ENCODE results near the gene TTC7B.

Gene TTC7B

DNA sequence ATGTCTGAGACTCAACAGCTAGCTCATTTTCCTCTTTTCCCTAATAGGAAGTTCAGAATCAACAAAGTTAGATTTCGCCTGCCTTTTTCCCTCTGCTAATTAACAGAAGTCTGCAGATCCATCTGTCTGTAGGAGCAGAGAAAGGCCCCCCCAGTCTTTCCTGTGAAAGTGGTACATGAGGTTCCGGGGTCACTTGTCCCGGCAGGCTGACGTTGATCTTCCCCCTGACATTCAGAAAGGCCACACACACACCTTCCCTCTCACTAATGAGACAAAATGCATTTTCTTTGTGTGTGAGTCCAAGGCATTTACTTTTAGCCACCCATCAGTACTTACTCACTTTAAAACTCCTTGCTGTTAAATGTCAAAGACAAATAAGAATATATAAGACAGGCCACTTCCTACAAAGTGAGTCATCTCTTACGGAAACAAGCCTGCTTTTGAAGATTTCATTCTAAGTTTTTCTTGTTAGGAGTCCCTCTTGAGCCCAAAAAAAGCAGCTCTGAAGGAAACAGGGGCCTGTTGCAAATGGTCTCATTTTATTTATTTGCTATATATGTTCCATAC lies 138.7 kb downstream of the TTC7B start:
- TF ChIP-seq TAF1 (IDR thresholded peaks at IDR 0.05; ENCODE audit: low read depth): no peak
- TF ChIP-seq MAX (IDR thresholded peaks at IDR 0.05): no peak
- TF ChIP-seq NFIC (IDR thresholded peaks at IDR 0.05): no peak
- no peak for TF ChIP-seq EP300 (IDR thresholded peaks at IDR 0.05; ENCODE audit: borderline replicate concordance)

DNA sequence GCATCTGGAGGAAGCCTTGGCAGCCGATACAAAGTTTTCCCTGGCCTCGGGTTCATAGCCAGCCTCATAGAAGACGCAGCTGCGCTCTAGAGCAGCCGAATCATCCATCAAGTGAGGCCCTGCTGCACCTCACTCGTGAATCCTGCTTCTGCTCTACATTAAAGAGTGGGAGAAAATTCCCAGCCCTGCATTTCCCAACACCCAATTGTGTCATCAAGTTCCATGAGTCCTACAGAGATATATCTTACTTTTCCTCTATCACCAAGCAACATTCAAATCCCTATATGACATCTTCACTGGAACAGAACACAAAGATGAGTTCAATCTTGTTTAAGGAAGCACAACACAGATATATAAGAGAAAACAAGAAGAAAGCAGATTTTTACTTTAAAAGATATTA lies 139.3 kb downstream of the TTC7B start:
- TF ChIP-seq TCF12 (IDR thresholded peaks at IDR 0.05; ENCODE audit: low read depth) (no peak), TEAD4 (IDR thresholded peaks at IDR 0.05) (no peak), MAX (IDR thresholded peaks at IDR 0.05) (no peak), CEBPB (IDR thresholded peaks at IDR 0.05) (no peak), NFIC (IDR thresholded peaks at IDR 0.05) (no peak), CREB1 (IDR thresholded peaks at IDR 0.05; ENCODE audit: low read depth) (no peak), REST (IDR thresholded peaks at IDR 0.05; ENCODE audit: low read depth) (no peak), YY1 (IDR thresholded peaks at IDR 0.05; ENCODE audit: low read depth) (no peak), TAF1 (IDR thresholded peaks at IDR 0.05; ENCODE audit: low read depth) (no peak), FOXM1 (IDR thresholded peaks at IDR 0.05; ENCODE audit: borderline replicate concordance, low read depth) (no peak), RAD21 (IDR thresholded peaks at IDR 0.05; ENCODE audit: low read depth) (no peak), EP300 (IDR thresholded peaks at IDR 0.05; ENCODE audit: borderline replicate concordance) (no peak)
- TF ChIP-seq, protein P1, sequence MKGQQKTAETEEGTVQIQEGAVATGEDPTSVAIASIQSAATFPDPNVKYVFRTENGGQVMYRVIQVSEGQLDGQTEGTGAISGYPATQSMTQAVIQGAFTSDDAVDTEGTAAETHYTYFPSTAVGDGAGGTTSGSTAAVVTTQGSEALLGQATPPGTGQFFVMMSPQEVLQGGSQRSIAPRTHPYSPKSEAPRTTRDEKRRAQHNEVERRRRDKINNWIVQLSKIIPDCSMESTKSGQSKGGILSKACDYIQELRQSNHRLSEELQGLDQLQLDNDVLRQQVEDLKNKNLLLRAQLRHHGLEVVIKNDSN (IDR thresholded peaks at IDR 0.05): no peak

DNA sequence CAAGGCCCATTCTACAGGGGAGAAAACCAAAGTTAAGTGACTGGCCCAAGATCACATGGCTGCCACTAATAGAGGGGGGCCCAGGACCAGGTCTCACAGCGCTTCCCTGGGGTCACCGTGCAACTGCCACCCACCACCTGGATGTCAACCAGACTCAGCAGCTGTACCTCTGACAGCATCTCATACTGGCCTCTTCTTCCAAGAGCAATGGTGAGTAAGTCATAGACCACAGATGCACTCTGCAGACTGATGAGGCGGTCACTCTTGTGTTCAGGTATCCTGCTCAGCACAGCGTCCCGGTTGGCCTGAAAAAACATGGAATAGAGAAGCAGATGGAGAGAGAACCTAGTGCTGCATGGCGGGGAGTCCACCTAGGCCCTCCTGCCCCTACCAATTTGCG lies 139.9 kb downstream of the TTC7B start:
- TF ChIP-seq RAD21 (IDR thresholded peaks at IDR 0.05; ENCODE audit: low read depth) (no peak), EGR1 (IDR thresholded peaks at IDR 0.05) (no peak), NFIC (IDR thresholded peaks at IDR 0.05) (no peak), MAX (IDR thresholded peaks at IDR 0.05) (no peak)

- TF ChIP-seq YY1 (IDR thresholded peaks at IDR 0.05; ENCODE audit: low read depth) (no peak), MAX (IDR thresholded peaks at IDR 0.05) (no peak), FOXM1 (IDR thresholded peaks at IDR 0.05; ENCODE audit: borderline replicate concordance, low read depth) (no peak), TEAD4 (IDR thresholded peaks at IDR 0.05) (no peak), EGR1 (IDR thresholded peaks at IDR 0.05) (no peak), TCF12 (IDR thresholded peaks at IDR 0.05; ENCODE audit: low read depth) (no peak)
- TF ChIP-seq, protein P1 (IDR thresholded peaks at IDR 0.05): no peak
These were observed 140.8 kb downstream of the TTC7B start for GRCh38 chr14:90675399-90675798.

DNA sequence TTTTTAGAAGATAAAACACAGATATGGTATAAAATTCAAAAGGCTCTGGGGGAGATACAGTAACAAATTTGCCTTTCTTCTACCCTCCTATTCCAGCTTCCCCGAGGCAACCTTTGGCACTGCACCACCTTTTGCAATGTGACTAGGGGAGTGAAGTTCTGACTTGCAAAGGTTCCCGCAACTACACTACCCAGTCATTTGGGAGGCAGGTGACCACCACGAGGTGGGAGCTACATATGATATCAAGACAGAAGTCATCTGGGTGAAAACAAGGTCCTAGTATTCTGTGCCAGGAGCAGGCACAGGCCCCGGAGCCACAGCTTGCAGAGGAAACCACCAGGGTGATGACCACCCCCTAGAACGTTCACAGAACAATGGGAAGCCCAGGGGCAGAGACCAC lies 141.5 kb downstream of the TTC7B start:
- TF ChIP-seq ZBTB7A (IDR thresholded peaks at IDR 0.05; ENCODE audit: low read depth) (no peak), TAF1 (IDR thresholded peaks at IDR 0.05; ENCODE audit: low read depth) (no peak), RAD21 (IDR thresholded peaks at IDR 0.05; ENCODE audit: low read depth) (no peak), CEBPB (IDR thresholded peaks at IDR 0.05) (no peak), REST (IDR thresholded peaks at IDR 0.05; ENCODE audit: low read depth) (no peak), FOXM1 (IDR thresholded peaks at IDR 0.05; ENCODE audit: borderline replicate concordance, low read depth) (no peak), YY1 (IDR thresholded peaks at IDR 0.05; ENCODE audit: low read depth) (no peak), EP300 (IDR thresholded peaks at IDR 0.05; ENCODE audit: borderline replicate concordance) (no peak), TEAD4 (IDR thresholded peaks at IDR 0.05) (no peak), TCF12 (IDR thresholded peaks at IDR 0.05; ENCODE audit: low read depth) (no peak), NFIC (IDR thresholded peaks at IDR 0.05) (no peak), CREB1 (IDR thresholded peaks at IDR 0.05; ENCODE audit: low read depth) (no peak), EGR1 (IDR thresholded peaks at IDR 0.05) (no peak), MAX (IDR thresholded peaks at IDR 0.05) (no peak)
- TF ChIP-seq, protein P1 (IDR thresholded peaks at IDR 0.05): no peak
